ENCODE results near the gene HOXA9. TPM values are rescaled to one million over a fixed set of nuclear protein-coding genes. Genes with fewer than 3 reads are reported as not detected.

The HOXA9 gene
- total RNA-seq (2014; rRNA removed; shearing (Covaris generic)), result not detected in 2 replicates

- Histone ChIP-seq H3K27me3 (ENCODE audit: control insufficient read depth, insufficient read depth, low read length) (peaks cover 100% of the 10 kb centered on the region), H3K36me3 (replicated peaks; ENCODE audit: control insufficient read depth, insufficient read depth, low read length) (no peaks in the 10 kb centered on the region), H3K4me3 (ENCODE audit: insufficient read depth, low read depth, low read length) (no peak within 1 kb of the TSS)
- DNase-seq, result no peak
Measured at GRCh38 chr7:27165089-27165995, at the start of gene HOXA9. Gene HOXA9, minus strand, starts transcription at chr7:27165537. Its CDS starts 80 bp downstream, at chr7:27165457.

- peaks cover 94% of the 10 kb centered on the region for H3K27me3 ChIP-seq (ENCODE audit: control insufficient read depth, insufficient read depth, low read length)
- DNase-seq, result peak; percentile 65
- no peaks in the 10 kb centered on the region for H3K36me3 ChIP-seq (replicated peaks; ENCODE audit: control insufficient read depth, insufficient read depth, low read length)
- no peak overlapping the region for H3K4me3 ChIP-seq (ENCODE audit: insufficient read depth, low read depth, low read length)
Measured at GRCh38 chr7:27214239-27214950, 49.1 kb upstream of the HOXA9 start.

- peak; percentile 76 for DNase-seq
- Histone ChIP-seq H3K4me3 (ENCODE audit: insufficient read depth, low read depth, low read length) (no peak overlapping the region), H3K27me3 (ENCODE audit: control insufficient read depth, insufficient read depth, low read length) (peaks cover 96% of the 10 kb centered on the region), H3K36me3 (replicated peaks; ENCODE audit: control insufficient read depth, insufficient read depth, low read length) (no peaks in the 10 kb centered on the region)
Measured at GRCh38 chr7:27213433-27214238, 48.3 kb upstream of the HOXA9 start.

GRCh38 chr7:27212497-27213432 is 47.4 kb upstream of the HOXA9 start:
- Histone ChIP-seq H3K4me3 (ENCODE audit: insufficient read depth, low read depth, low read length) (no peak overlapping the region), H3K36me3 (replicated peaks; ENCODE audit: control insufficient read depth, insufficient read depth, low read length) (no peaks in the 10 kb centered on the region), H3K27me3 (ENCODE audit: control insufficient read depth, insufficient read depth, low read length) (peaks cover 97% of the 10 kb centered on the region)
- no peak for DNase-seq

GRCh38 chr7:27211764-27212204 is 46.4 kb upstream of the HOXA9 start:
- no peaks in the 10 kb centered on the region for H3K36me3 ChIP-seq (replicated peaks; ENCODE audit: control insufficient read depth, insufficient read depth, low read length)
- DNase-seq, result no peak
- no peak overlapping the region for H3K4me3 ChIP-seq (ENCODE audit: insufficient read depth, low read depth, low read length)
- peaks cover 100% of the 10 kb centered on the region for H3K27me3 ChIP-seq (ENCODE audit: control insufficient read depth, insufficient read depth, low read length)

GRCh38 chr7:27211084-27211446 is 45.7 kb upstream of the HOXA9 start:
- no peak overlapping the region for H3K4me3 ChIP-seq (ENCODE audit: insufficient read depth, low read depth, low read length)
- peaks cover 100% of the 10 kb centered on the region for H3K27me3 ChIP-seq (ENCODE audit: control insufficient read depth, insufficient read depth, low read length)
- no peaks in the 10 kb centered on the region for H3K36me3 ChIP-seq (replicated peaks; ENCODE audit: control insufficient read depth, insufficient read depth, low read length)
- no peak for DNase-seq

- no peak overlapping the region for H3K4me3 ChIP-seq (ENCODE audit: insufficient read depth, low read depth, low read length)
- H3K27me3 ChIP-seq (ENCODE audit: control insufficient read depth, insufficient read depth, low read length), result peaks cover 100% of the 10 kb centered on the region
- DNase-seq, result peak; percentile 92
- H3K36me3 ChIP-seq (replicated peaks; ENCODE audit: control insufficient read depth, insufficient read depth, low read length), result no peaks in the 10 kb centered on the region
Measured at GRCh38 chr7:27210441-27211083, 45.2 kb upstream of the HOXA9 start.

- Histone ChIP-seq H3K27me3 (ENCODE audit: control insufficient read depth, insufficient read depth, low read length) (peaks cover 100% of the 10 kb centered on the region), H3K4me3 (ENCODE audit: insufficient read depth, low read depth, low read length) (no peak overlapping the region), H3K36me3 (replicated peaks; ENCODE audit: control insufficient read depth, insufficient read depth, low read length) (no peaks in the 10 kb centered on the region)
- no peak for DNase-seq
Measured at GRCh38 chr7:27209933-27210440, 44.6 kb upstream of the HOXA9 start.

GRCh38 chr7:27208998-27209397 is 43.7 kb upstream of the HOXA9 start:
- no peak for DNase-seq
- Histone ChIP-seq H3K4me3 (ENCODE audit: insufficient read depth, low read depth, low read length) (no peak overlapping the region), H3K36me3 (replicated peaks; ENCODE audit: control insufficient read depth, insufficient read depth, low read length) (no peaks in the 10 kb centered on the region), H3K27me3 (ENCODE audit: control insufficient read depth, insufficient read depth, low read length) (peaks cover 100% of the 10 kb centered on the region)

- H3K27me3 ChIP-seq (ENCODE audit: control insufficient read depth, insufficient read depth, low read length), result peaks cover 100% of the 10 kb centered on the region
- H3K4me3 ChIP-seq (ENCODE audit: insufficient read depth, low read depth, low read length), result no peak overlapping the region
- DNase-seq, result no peak
Measured at GRCh38 chr7:27207348-27207985, 42.1 kb upstream of the HOXA9 start.

GRCh38 chr7:27205325-27206280 is 40.3 kb upstream of the HOXA9 start:
- DNase-seq, result peak; percentile 76
- peaks cover 100% of the 10 kb centered on the region for H3K27me3 ChIP-seq (ENCODE audit: control insufficient read depth, insufficient read depth, low read length)
- no peak overlapping the region for H3K4me3 ChIP-seq (ENCODE audit: insufficient read depth, low read depth, low read length)
- no peaks in the 10 kb centered on the region for H3K36me3 ChIP-seq (replicated peaks; ENCODE audit: control insufficient read depth, insufficient read depth, low read length)

More at GRCh38 chr7:27207348-27207985, 42.1 kb upstream of the HOXA9 start:
- H3K36me3 ChIP-seq (replicated peaks; ENCODE audit: control insufficient read depth, insufficient read depth, low read length), result no peaks in the 10 kb centered on the region

GRCh38 chr7:27204851-27205322 is 39.5 kb upstream of the HOXA9 start:
- DNase-seq, result peak; percentile 65
- no peaks in the 10 kb centered on the region for H3K36me3 ChIP-seq (replicated peaks; ENCODE audit: control insufficient read depth, insufficient read depth, low read length)
- peaks cover 100% of the 10 kb centered on the region for H3K27me3 ChIP-seq (ENCODE audit: control insufficient read depth, insufficient read depth, low read length)
- no peak overlapping the region for H3K4me3 ChIP-seq (ENCODE audit: insufficient read depth, low read depth, low read length)

All from H7 (cell line).